Activated CD4-positive, alpha-beta T cell treated with anti-CD3 and anti-CD28 coated beads, Interleukin-2, amount 10 ng/mL, durations not matched to agents 24 days and 14 days (primary cell): ENCODE results near the gene CSNK2A1. TPM values are rescaled to one million over a fixed set of nuclear protein-coding genes. Genes with fewer than 3 reads are reported as not detected.
A peak's percentile ranks its signal among the peaks of the same experiment; 100 is the strongest.
"Not testable (repeated sequence)": the region's sequence is repeated elsewhere in the genome, so short reads cannot be mapped to it uniquely, and the experiment has no call there.

ENCODE experiments used
- DNase-seq: peaks from one replicate; pipeline ENCODE4 v3.0.0; 2022
- H3K27ac Mint-ChIP-seq: one replicate; pipeline ENCODE4 v1.8.0; 2022; ENCODE audit warnings: mild to moderate bottlenecking, mixed read lengths
- H3K27me3 Mint-ChIP-seq: one replicate; pipeline ENCODE4 v1.8.0; 2022; ENCODE audit warnings: mixed read lengths
- H3K36me3 Mint-ChIP-seq: one replicate; pipeline ENCODE4 v1.8.0; 2022; ENCODE audit warnings: low read depth, mild to moderate bottlenecking, mixed read lengths
- H3K4me1 Mint-ChIP-seq: one replicate; pipeline ENCODE4 v1.8.0; 2021; ENCODE audit warnings: mixed read lengths
- H3K4me3 Mint-ChIP-seq: one replicate; pipeline ENCODE4 v1.8.0; 2022; ENCODE audit warnings: mild to moderate bottlenecking, moderate library complexity, mixed read lengths
- H3K9me3 Mint-ChIP-seq: one replicate; pipeline ENCODE4 v1.8.0; 2021; ENCODE audit warnings: mixed read lengths
- intact Hi-C: fragments of 100-400 bp; cut with micrococcal nuclease; formaldehyde crosslinking; loops from one replicate; pipeline ENCODE4 v1.15.1; 2023
- total RNA-seq: library from RNA; stranded (reverse); gene quantifications from 2 replicates; pipeline ENCODE4 v1.2.3, GENCODE V29; 2022

CSNK2A1 gene
- total RNA-seq, 1 donor from 2014 or later = 179 TPM

GRCh38 chr20:510328-511057, 33.1 kb downstream of the CSNK2A1 start:
- H3K27me3 Mint-ChIP-seq, H3K4me3 Mint-ChIP-seq, intact Hi-C loops, H3K27ac Mint-ChIP-seq, H3K9me3 Mint-ChIP-seq, DNase-seq: not testable (repeated sequence)
- Mint-ChIP-seq H3K4me1 (peaks cover 32% of the 10 kb centered on the region), H3K36me3 (peaks cover 45% of the 10 kb centered on the region)

- Mint-ChIP-seq H3K4me1 (peaks cover 21% of the 10 kb centered on the region), H3K36me3 (peaks cover 40% of the 10 kb centered on the region)
- intact Hi-C loops, H3K27me3 Mint-ChIP-seq, H3K4me3 Mint-ChIP-seq, H3K9me3 Mint-ChIP-seq, H3K27ac Mint-ChIP-seq, DNase-seq: not testable (repeated sequence)
These were observed 35.2 kb downstream of the CSNK2A1 start for GRCh38 chr20:508364-508787.

GRCh38 chr20:507761-508332, 35.7 kb downstream of the CSNK2A1 start:
- intact Hi-C loops = no loop called here
- no peak for DNase-seq
- no peak overlapping the region for H3K4me3 Mint-ChIP-seq
- peaks cover 22% of the 10 kb centered on the region for H3K4me1 Mint-ChIP-seq
- H3K27me3 Mint-ChIP-seq = no peaks in the 10 kb centered on the region
- H3K27ac Mint-ChIP-seq = no peak overlapping the region
- no peaks in the 10 kb centered on the region for H3K9me3 Mint-ChIP-seq
- peaks cover 45% of the 10 kb centered on the region for H3K36me3 Mint-ChIP-seq

DNA sequence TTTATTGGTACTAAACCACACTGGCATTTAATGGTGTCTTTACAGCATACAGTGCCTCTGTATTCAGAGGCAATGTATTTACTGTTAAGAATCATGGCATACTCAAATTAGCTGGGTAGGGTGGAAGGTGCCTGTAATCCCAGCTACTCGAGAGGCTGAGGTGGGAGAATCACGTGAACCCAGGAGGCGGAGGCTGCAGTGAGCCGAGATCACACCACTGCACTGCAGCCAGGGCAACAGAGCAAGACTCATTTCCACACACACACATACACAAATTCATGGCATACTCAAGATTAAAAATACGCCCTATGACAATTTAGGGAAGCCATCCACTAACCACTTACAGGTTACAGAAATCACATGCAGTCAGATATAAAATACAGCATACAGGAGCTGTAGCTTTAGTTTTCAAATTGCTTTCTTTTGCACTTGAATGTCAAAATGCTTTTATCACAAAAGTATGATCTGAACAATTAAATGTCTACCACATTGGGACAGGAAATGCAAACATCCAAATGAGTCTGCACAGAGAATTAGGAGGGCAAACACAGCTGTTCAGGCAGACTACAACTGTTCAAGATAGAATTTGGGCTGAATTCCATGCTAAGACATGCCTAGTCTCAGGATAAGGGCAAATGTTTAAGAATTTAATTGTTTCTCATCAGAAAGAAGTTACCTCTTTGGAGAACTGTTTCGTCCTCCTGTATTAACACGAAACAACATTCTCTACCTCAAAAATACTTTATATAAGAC, 36.4 kb downstream of the CSNK2A1 start:
- Mint-ChIP-seq H3K4me3 (no peak overlapping the region), H3K36me3 (peaks cover 51% of the 10 kb centered on the region), H3K27ac (no peak overlapping the region), H3K4me1 (peaks cover 22% of the 10 kb centered on the region), H3K9me3 (no peaks in the 10 kb centered on the region), H3K27me3 (no peaks in the 10 kb centered on the region)
- intact Hi-C loops = no loop called here
- DNase-seq = no peak

- Mint-ChIP-seq H3K4me1 (peaks cover 15% of the 10 kb centered on the region), H3K9me3 (no peaks in the 10 kb centered on the region), H3K4me3 (no peak overlapping the region), H3K27ac (no peak overlapping the region), H3K27me3 (no peaks in the 10 kb centered on the region), H3K36me3 (peaks cover 55% of the 10 kb centered on the region)
- intact Hi-C loops = no loop called here
- DNase-seq = no peak
These were observed 38.9 kb downstream of the CSNK2A1 start for GRCh38 chr20:504632-505075.

DNA sequence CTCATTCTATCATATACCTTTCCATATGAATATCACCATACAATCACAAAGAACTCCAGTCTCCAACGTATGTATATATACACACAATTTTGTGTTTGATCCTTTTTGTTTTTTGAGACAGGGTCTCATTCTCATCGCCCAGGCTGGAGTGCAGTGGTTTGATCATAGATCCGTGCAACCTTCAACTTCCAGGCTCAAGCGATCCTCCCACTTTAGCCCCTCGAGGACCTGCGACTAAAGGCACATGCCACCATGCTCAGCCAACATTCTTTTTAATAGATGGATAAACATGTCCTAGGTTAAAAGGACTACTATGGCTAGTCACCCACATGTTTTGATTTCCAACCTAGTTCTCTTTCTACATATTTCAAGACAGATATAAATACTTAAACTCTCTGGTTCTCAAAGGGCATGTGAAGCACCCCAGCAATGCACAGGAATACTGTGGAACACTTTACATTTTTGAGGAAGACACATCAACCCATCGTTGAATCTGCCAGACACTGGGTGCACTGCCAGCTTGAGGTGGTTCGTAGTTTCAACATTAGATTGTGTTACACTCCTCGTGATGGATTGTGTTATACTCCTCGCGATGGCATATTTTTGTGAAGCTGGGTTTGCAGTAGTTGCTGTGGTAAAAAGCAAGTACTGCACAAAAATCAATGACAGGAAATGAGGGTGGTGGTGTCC, 40.4 kb downstream of the CSNK2A1 start:
- no peaks in the 10 kb centered on the region for H3K9me3 Mint-ChIP-seq

GRCh38 chr20:497979-498378, 45.6 kb downstream of the CSNK2A1 start:
- DNase-seq = no peak
- no peak overlapping the region for H3K27ac Mint-ChIP-seq
- H3K27me3 Mint-ChIP-seq = no peaks in the 10 kb centered on the region
- H3K4me1 Mint-ChIP-seq = peaks cover 7% of the 10 kb centered on the region
- H3K9me3 Mint-ChIP-seq = no peaks in the 10 kb centered on the region
- intact Hi-C loops = no loop called here
- no peak overlapping the region for H3K4me3 Mint-ChIP-seq
- H3K36me3 Mint-ChIP-seq = peaks cover 56% of the 10 kb centered on the region

More for the DNA sequence above, 40.4 kb downstream of the CSNK2A1 start:
- H3K27me3 Mint-ChIP-seq = no peaks in the 10 kb centered on the region
- no peak for DNase-seq
- no peak overlapping the region for H3K27ac Mint-ChIP-seq
- peaks cover 11% of the 10 kb centered on the region for H3K4me1 Mint-ChIP-seq
- peaks cover 58% of the 10 kb centered on the region for H3K36me3 Mint-ChIP-seq
- H3K4me3 Mint-ChIP-seq = no peak overlapping the region
- intact Hi-C loops = no loop called here

- no peaks in the 10 kb centered on the region for H3K9me3 Mint-ChIP-seq
- intact Hi-C loops = no loop called here
These were observed 47.4 kb downstream of the CSNK2A1 start for GRCh38 chr20:496126-496696.

DNA sequence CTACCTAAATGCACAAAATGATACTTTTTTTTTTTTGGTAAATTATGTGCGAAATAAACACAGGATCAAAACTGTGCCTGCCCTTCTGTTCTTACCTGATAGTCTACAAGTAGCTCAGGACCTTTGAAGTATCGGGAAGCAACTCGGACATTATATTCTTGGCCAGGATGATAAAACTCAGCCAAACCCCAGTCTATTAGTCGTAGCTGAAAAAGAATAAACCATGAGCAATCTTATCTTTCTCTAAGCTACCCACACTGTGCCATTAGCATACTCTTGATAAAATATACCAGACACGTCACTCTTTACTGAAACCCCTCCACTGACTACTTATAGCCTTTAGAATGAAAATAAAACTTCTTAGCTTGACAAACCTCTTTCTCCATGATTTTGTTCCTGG, 51.4 kb downstream of the CSNK2A1 start:
- DNase-seq = no peak
- H3K4me3 Mint-ChIP-seq = no peak overlapping the region
- H3K9me3 Mint-ChIP-seq = no peaks in the 10 kb centered on the region
- intact Hi-C loops = no loop called here
- peaks cover 65% of the 10 kb centered on the region for H3K36me3 Mint-ChIP-seq
- H3K27ac Mint-ChIP-seq = no peak overlapping the region
- H3K27me3 Mint-ChIP-seq = no peaks in the 10 kb centered on the region
- H3K4me1 Mint-ChIP-seq = no peaks in the 10 kb centered on the region

More at GRCh38 chr20:496126-496696, 47.4 kb downstream of the CSNK2A1 start:
- H3K27ac Mint-ChIP-seq = no peak overlapping the region
- DNase-seq = no peak
- no peaks in the 10 kb centered on the region for H3K4me1 Mint-ChIP-seq
- H3K4me3 Mint-ChIP-seq = no peak overlapping the region
- H3K27me3 Mint-ChIP-seq = no peaks in the 10 kb centered on the region
- H3K36me3 Mint-ChIP-seq = peaks cover 56% of the 10 kb centered on the region

DNA sequence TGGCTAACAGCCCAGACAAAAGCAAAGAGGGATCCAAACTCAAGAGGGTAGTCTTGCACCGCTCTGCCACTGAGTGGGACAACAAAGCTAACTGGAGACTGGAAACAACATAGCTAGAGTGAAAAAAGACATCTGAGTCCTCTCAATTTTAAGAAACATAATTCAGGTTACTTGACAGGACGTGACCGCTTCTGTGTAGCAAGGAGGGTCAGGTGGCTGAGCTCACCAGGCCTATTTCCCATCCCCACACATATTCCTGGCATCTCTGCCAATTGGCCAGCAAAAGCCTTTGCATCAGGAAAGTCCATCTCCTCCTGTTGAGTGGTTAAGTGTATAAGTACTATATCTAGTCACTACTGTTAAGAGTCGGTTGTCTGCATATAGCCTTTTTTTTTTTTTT, 55.9 kb downstream of the CSNK2A1 start:
- H3K36me3 Mint-ChIP-seq = peaks cover 74% of the 10 kb centered on the region
- no peak overlapping the region for H3K27ac Mint-ChIP-seq
- no peaks in the 10 kb centered on the region for H3K27me3 Mint-ChIP-seq
- intact Hi-C loops = no loop called here
- no peak for DNase-seq
- no peaks in the 10 kb centered on the region for H3K9me3 Mint-ChIP-seq
- H3K4me3 Mint-ChIP-seq = no peak overlapping the region
- H3K4me1 Mint-ChIP-seq = peaks cover 1% of the 10 kb centered on the region

DNA sequence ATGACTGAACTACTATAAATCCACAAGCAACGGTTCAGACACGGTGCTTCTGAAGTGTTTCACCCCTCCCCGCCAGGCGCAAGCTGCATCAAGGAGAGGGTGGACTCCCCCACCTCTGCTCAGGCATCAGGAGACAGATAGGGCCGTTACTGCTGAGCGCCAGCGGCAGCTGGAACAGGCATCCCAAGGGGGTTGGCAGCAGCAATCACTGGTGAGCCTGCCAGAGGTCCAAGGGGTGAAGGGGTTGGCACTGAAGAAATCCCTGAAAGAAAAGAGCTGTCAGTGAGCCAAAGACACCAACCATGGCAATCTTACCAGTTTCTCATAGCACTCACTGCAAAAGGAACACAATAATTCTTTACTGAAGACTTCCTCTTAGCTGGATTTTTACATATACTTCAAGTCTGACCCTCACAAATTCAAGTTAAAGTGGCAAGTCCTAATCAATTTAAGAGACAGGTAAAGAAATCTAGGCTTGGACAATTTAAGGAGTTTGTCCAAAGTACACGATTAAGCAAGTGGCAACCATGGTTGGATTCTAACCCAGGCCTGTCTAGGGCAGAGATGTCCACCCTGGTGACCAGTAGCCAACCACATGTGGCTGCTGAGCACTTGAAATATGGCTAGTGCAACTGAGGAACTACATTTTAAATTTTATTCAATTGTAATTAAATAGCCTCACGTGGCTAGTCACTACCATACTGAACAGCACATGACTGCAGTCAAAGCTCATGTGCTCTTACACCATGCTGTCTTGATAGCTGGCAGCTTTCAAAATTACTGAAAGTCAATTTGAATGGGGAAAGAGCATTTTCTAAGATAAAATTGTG, 59.6 kb downstream of the CSNK2A1 start:
- H3K27ac Mint-ChIP-seq = no peak overlapping the region
- H3K36me3 Mint-ChIP-seq = peaks cover 65% of the 10 kb centered on the region
- no peak overlapping the region for H3K4me3 Mint-ChIP-seq
- peaks cover 15% of the 10 kb centered on the region for H3K4me1 Mint-ChIP-seq
- H3K27me3 Mint-ChIP-seq = no peaks in the 10 kb centered on the region
- H3K9me3 Mint-ChIP-seq = no peaks in the 10 kb centered on the region
- DNase-seq = no peak
- intact Hi-C loops = no loop called here

GRCh38 chr20:481167-481566, 62.4 kb downstream of the CSNK2A1 start:
- H3K27me3 Mint-ChIP-seq = no peaks in the 10 kb centered on the region
- peaks cover 50% of the 10 kb centered on the region for H3K36me3 Mint-ChIP-seq
- DNase-seq = no peak
- H3K9me3 Mint-ChIP-seq = no peaks in the 10 kb centered on the region
- H3K27ac Mint-ChIP-seq = peak overlapping the region; percentile 34
- intact Hi-C loops = no loop called here
- H3K4me1 Mint-ChIP-seq = peaks cover 22% of the 10 kb centered on the region
- no peak overlapping the region for H3K4me3 Mint-ChIP-seq

- H3K27me3 Mint-ChIP-seq = no peaks in the 10 kb centered on the region
- no peak overlapping the region for H3K27ac Mint-ChIP-seq
These were observed 63.5 kb downstream of the CSNK2A1 start for GRCh38 chr20:480044-480443.

More at GRCh38 chr20:480044-480443, 63.5 kb downstream of the CSNK2A1 start:
- no peaks in the 10 kb centered on the region for H3K9me3 Mint-ChIP-seq
- H3K4me3 Mint-ChIP-seq = no peak overlapping the region
- DNase-seq = no peak
- H3K36me3 Mint-ChIP-seq = peaks cover 46% of the 10 kb centered on the region
- peaks cover 25% of the 10 kb centered on the region for H3K4me1 Mint-ChIP-seq
- intact Hi-C loops = no loop called here
